ENCODE measurements around the gene SIGLEC1. TPM values are rescaled to one million over a fixed set of nuclear protein-coding genes. Genes with fewer than 3 reads are reported as not detected.

SIGLEC1 gene
- total RNA-seq, 1 experiment from 2014 or later = not detected

DNA sequence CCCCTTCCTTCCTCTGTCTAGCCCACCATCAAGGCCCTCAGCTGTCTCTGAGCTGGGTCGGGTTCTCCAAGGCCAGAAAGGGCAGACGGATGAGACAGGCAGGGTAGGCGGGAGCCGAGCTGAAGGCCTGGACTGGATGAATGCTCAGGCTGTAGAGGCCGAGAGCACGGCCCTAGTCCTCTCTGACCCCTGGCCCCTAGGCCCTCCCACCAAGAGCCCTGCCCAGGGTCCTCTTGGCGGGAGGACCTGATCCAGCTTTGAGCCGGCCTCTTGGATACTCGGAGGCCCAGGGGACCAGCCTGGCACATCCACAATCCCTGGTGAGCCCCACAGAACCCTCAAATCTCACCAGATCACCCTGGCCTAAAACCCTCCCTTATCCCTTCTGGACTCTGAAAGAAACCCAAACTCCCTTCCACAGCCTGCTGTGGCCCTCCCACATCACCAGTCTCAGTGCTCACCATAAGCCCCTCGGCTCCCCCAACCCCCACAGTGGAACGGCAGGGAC, 47.0 kb upstream of the SIGLEC1 start:
- POLR2A ChIA-PET (ENCODE audit: low non-redundant PET) = no interaction called here
- CTCF ChIA-PET = no interaction called here
- no TSS peak for BruUV-seq (replicated peaks)
- Histone ChIP-seq H3K27ac (ENCODE audit: low read depth, low read length, poor library complexity, severe bottlenecking) (no peak overlapping the region), H3K36me3 (ENCODE audit: insufficient read depth, low read length, poor library complexity, severe bottlenecking) (peaks cover 9% of the 10 kb centered on the region), H3K27me3 (replicated peaks; ENCODE audit: insufficient read depth, low read depth, low read length, poor library complexity) (no peaks in the 10 kb centered on the region), H3K4me3 (ENCODE audit: low read depth, low read length, poor library complexity, severe bottlenecking) (no peak overlapping the region), H3K9me3 (ENCODE audit: low read depth, low read length, poor library complexity, severe bottlenecking) (no peaks in the 10 kb centered on the region), H3K4me1 (ENCODE audit: insufficient read depth, low read length, poor library complexity, severe bottlenecking) (no peaks in the 10 kb centered on the region)
- intact Hi-C loops (cut with micrococcal nuclease; ENCODE audit: unreplicated experiment) = no loop called here
- TF ChIP-seq EZH2 (IDR thresholded peaks at IDR 0.05; ENCODE audit: borderline replicate concordance, low read depth, low read length, poor library complexity, severe bottlenecking) = no peak
- TF ChIP-seq, protein P1, sequence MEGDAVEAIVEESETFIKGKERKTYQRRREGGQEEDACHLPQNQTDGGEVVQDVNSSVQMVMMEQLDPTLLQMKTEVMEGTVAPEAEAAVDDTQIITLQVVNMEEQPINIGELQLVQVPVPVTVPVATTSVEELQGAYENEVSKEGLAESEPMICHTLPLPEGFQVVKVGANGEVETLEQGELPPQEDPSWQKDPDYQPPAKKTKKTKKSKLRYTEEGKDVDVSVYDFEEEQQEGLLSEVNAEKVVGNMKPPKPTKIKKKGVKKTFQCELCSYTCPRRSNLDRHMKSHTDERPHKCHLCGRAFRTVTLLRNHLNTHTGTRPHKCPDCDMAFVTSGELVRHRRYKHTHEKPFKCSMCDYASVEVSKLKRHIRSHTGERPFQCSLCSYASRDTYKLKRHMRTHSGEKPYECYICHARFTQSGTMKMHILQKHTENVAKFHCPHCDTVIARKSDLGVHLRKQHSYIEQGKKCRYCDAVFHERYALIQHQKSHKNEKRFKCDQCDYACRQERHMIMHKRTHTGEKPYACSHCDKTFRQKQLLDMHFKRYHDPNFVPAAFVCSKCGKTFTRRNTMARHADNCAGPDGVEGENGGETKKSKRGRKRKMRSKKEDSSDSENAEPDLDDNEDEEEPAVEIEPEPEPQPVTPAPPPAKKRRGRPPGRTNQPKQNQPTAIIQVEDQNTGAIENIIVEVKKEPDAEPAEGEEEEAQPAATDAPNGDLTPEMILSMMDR (conservative IDR thresholded peaks at IDR 0.05; ENCODE audit: low read depth, low read length) = no peak
- DNase-seq (ENCODE audit: low spot score) = no peak

DNA sequence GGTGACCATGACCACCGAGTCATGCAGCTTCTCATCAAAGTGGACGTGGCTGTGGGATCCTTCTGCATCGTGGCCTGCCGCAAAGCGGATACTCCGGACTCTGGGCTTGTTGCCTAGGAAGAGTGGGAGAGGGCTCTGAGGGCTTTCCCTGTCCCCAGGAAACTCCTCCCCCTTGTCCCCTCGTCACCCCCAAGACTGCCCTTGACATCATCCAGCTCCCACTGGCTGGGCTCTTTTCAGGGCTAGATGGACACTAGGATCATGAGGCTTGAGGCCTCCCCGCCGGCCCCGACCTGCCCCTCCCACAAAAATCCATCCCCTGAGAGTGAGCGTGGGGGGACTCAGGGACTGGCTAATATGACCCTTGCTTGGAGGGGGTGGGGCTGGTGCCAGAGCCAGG, 46.2 kb upstream of the SIGLEC1 start:
- H3K27me3 ChIP-seq (replicated peaks; ENCODE audit: insufficient read depth, low read depth, low read length, poor library complexity) = no peaks in the 10 kb centered on the region
- H3K4me1 ChIP-seq (ENCODE audit: insufficient read depth, low read length, poor library complexity, severe bottlenecking) = no peaks in the 10 kb centered on the region
- no peak for DNase-seq (ENCODE audit: low spot score)
- BruUV-seq (replicated peaks) = no TSS peak
- ChIA-PET CTCF (no interaction called here), POLR2A (ENCODE audit: low non-redundant PET) (no interaction called here)
- TF ChIP-seq EZH2 (IDR thresholded peaks at IDR 0.05; ENCODE audit: borderline replicate concordance, low read depth, low read length, poor library complexity, severe bottlenecking) = no peak
- TF ChIP-seq, protein P1 (conservative IDR thresholded peaks at IDR 0.05; ENCODE audit: low read depth, low read length) = no peak
- H3K36me3 ChIP-seq (ENCODE audit: insufficient read depth, low read length, poor library complexity, severe bottlenecking) = peaks cover 9% of the 10 kb centered on the region
- H3K9me3 ChIP-seq (ENCODE audit: low read depth, low read length, poor library complexity, severe bottlenecking) = no peaks in the 10 kb centered on the region
- H3K27ac ChIP-seq (ENCODE audit: low read depth, low read length, poor library complexity, severe bottlenecking) = no peak overlapping the region
- H3K4me3 ChIP-seq (ENCODE audit: low read depth, low read length, poor library complexity, severe bottlenecking) = no peak overlapping the region
- intact Hi-C loops (cut with micrococcal nuclease; ENCODE audit: unreplicated experiment) = no loop called here

DNA sequence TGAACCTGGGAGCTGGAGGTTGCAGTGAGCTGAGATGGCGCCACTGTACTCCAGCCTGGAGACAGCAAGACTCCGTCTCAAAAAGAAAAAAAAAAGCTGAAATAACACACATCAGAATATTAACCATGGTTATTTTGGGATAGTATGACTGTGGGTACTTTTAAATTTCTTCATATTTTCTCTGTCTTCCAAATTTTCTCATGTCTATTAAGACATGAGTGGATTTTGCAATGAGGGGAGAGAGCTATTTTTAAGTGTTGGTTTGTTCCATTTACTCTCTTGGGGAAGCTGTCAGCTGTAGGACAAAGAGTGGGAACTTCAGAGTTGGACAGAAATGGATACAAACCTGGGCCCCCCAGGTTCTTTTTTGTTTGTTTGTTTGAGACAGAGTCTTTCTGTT, 44.9 kb upstream of the SIGLEC1 start:
- Histone ChIP-seq H3K27me3 (replicated peaks; ENCODE audit: insufficient read depth, low read depth, low read length, poor library complexity) (no peaks in the 10 kb centered on the region), H3K4me3 (ENCODE audit: low read depth, low read length, poor library complexity, severe bottlenecking) (no peak overlapping the region), H3K36me3 (ENCODE audit: insufficient read depth, low read length, poor library complexity, severe bottlenecking) (peaks cover 9% of the 10 kb centered on the region), H3K4me1 (ENCODE audit: insufficient read depth, low read length, poor library complexity, severe bottlenecking) (no peaks in the 10 kb centered on the region), H3K9me3 (ENCODE audit: low read depth, low read length, poor library complexity, severe bottlenecking) (no peaks in the 10 kb centered on the region), H3K27ac (ENCODE audit: low read depth, low read length, poor library complexity, severe bottlenecking) (no peak overlapping the region)
- ChIA-PET POLR2A (ENCODE audit: low non-redundant PET) (no interaction called here), CTCF (no interaction called here)
- intact Hi-C loops (cut with micrococcal nuclease; ENCODE audit: unreplicated experiment) = no loop called here
- no peak for DNase-seq (ENCODE audit: low spot score)
- no peak for TF ChIP-seq EZH2 (IDR thresholded peaks at IDR 0.05; ENCODE audit: borderline replicate concordance, low read depth, low read length, poor library complexity, severe bottlenecking)
- TF ChIP-seq, protein P1 (conservative IDR thresholded peaks at IDR 0.05; ENCODE audit: low read depth, low read length) = no peak
- no TSS peak for BruUV-seq (replicated peaks)
